ENCODE measurements around the gene HOTAIR. TPM values are rescaled to one million over a fixed set of nuclear protein-coding genes. Genes with fewer than 3 reads are reported as not detected.

Gene HOTAIR
- polyA plus RNA-seq, 2 donors: not detected

DNA sequence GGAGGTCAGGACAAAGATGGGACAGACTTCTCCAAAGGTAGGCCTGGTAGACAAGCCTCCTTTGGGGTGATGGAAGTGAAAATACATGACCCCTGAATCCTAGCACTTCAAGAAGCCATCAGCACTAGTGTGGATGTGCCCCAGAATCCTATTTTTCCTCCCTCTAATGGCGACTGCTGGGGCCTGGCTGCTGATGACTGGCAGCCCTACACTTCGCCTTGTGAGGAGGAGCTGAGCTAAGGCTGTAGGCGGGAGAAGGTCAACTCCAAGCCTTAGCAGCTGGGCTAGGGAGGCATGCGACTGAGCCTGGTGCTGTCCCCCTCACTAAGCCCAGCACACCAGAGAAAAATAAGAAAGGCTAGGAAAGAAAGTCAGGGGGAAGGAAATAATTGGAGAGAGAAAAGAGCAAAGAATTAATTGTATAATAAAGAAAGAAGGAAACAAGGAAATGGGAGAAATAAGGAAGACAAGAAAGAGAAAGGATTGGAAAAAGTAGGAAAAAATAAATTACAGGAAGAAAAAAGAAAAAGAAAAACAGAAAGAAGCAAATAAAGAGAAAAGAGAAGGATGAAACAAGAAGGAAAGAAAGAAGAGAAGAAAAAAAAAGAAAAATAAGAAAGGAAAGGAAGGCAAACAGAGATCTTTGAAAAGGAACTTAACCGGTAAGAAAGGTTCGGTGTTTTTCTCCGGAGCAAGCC, 5.5 kb upstream of the HOTAIR start:
- H3K27me3 ChIP-seq (ENCODE audit: control insufficient read depth in 1 of 2, insufficient read depth in 2 of 2, low read length in 2 of 2): peaks cover 7 to 41% of the 10 kb centered on the region in 2 donors
- no peaks in the 10 kb centered on the region for H3K36me3 ChIP-seq (ENCODE audit: control insufficient read depth in 2 of 2, insufficient read depth in 2 of 2, low read length in 1 of 2)
- WGBS, 2 donors: 28 to 48% methylated on average over 7 of the region's 7 CpGs
- H3K4me3 ChIP-seq (ENCODE audit: low read depth in 1 of 2, low read length in 2 of 2): no peak overlapping the region
- peaks cover 0 to 2% of the 10 kb centered on the region in 2 donors for H3K9me3 ChIP-seq (ENCODE audit: control insufficient read depth in 2 of 2, insufficient read depth in 1 of 2, low read depth in 1 of 2, low read length in 1 of 2)
- H3K27ac ChIP-seq (ENCODE audit: low read depth in 2 of 2, low read length in 1 of 2): no peak overlapping the region
- H3K4me1 ChIP-seq (ENCODE audit: control insufficient read depth in 2 of 2, insufficient read depth in 2 of 2, low read length in 1 of 2): peaks cover 0 to 2% of the 10 kb centered on the region in 2 donors

DNA sequence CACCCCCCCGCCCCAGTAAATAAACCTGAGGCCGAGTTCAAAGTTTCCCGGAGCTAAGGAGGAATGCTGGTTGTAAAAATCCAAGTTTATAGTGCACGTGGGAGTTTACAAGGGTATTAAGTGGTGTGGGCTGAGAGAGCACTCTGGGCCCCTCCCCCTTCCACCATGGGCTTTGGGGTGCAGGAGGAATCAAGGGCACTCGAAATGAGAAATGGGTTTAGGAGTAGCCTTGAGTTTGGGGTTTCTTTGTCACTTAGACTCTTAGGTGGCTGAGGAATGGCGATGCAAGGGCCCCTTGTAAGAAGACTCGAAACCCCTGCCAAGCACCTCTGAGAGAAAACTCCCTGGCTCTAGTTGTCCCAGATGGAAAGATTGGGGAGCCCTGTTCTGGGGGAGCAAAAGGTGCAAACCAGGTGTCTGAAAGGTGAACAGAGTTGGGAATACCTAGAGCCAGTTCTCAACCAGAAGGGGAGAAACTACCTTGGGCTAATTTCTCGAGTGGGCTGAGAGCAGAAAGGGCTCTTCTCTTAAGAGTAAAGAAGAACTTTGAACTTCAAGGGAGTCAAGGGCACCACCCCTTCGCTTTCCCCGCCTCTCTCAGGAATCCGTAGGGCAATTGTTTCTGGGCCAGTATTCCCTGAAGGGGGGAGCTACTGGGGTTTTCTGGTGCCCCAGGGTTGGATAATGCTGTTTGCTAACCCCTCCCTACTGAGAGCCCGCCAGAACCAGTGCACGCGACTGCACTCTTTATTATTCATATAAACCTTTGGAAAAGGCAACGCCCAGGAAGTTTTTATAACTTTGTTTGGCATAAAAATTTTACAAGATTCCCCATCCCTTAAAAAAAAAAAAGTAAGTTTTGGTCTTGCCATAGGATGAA, 4.0 kb upstream of the HOTAIR start:
- H3K27me3 ChIP-seq (ENCODE audit: control insufficient read depth in 1 of 2, insufficient read depth in 2 of 2, low read length in 2 of 2): peaks cover 7 to 44% of the 10 kb centered on the region in 2 donors
- WGBS, 2 donors: 7 to 9% methylated on average over 15 of the region's 15 CpGs
- H3K27ac ChIP-seq (ENCODE audit: low read depth in 2 of 2, low read length in 1 of 2): no peak overlapping the region

DNA sequence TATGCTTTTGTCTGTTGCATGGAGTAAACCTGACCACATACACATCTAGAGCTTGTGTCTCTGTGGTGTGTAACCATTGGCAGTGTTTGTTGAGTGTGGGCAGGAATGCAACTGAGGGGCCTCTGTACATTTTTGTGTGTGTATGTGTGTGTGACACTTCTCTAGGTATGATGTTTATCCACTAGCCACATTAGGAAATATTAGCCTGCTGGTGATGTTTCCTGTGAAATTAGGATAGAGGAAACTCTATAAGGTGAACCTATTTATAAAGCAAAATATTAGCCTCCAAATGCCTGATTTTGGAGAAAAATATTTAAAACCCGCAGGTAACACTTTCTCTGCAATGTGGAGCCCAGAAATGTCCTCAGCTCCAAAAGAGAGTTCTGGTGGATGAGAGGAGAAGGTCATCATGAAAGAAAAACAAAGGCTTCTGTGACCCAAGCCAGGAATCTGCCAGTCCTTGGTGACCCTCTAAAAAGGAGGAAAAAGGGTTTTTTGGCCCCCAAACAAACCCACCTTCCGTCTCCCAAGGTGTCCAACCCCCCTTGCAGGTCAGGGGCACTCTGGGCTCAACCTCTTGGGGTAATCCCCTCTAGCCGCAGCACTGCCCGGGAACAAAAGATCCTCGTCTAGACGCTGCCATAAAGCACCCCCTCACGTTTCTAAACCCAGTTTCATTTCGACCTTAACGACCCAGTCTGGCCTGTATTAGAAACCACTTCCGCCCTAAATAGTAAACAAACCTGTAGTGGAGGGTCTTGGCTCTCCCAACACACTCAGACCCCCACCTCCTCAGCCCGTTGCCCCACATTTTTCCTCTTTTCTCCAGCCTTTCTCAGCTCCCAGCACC, 3.1 kb upstream of the HOTAIR start:
- Histone ChIP-seq H3K4me3 (ENCODE audit: low read depth in 1 of 2, low read length in 2 of 2) (no peak overlapping the region), H3K36me3 (ENCODE audit: control insufficient read depth in 2 of 2, insufficient read depth in 2 of 2, low read length in 1 of 2) (no peaks in the 10 kb centered on the region), H3K27ac (ENCODE audit: low read depth in 2 of 2, low read length in 1 of 2) (no peak overlapping the region), H3K4me1 (ENCODE audit: control insufficient read depth in 2 of 2, insufficient read depth in 2 of 2, low read length in 1 of 2) (peaks cover 6 to 9% of the 10 kb centered on the region in 2 donors), H3K9me3 (ENCODE audit: control insufficient read depth in 2 of 2, insufficient read depth in 1 of 2, low read depth in 1 of 2, low read length in 1 of 2) (peaks cover 2 to 3% of the 10 kb centered on the region in 2 donors), H3K27me3 (ENCODE audit: control insufficient read depth in 1 of 2, insufficient read depth in 2 of 2, low read length in 2 of 2) (peaks cover 7 to 45% of the 10 kb centered on the region in 2 donors)
- WGBS, 2 donors: 5 to 13% methylated on average over 11 of the region's 11 CpGs

More for the DNA sequence above, 4.0 kb upstream of the HOTAIR start:
- H3K9me3 ChIP-seq (ENCODE audit: control insufficient read depth in 2 of 2, insufficient read depth in 1 of 2, low read depth in 1 of 2, low read length in 1 of 2): peaks cover 0 to 2% of the 10 kb centered on the region in 2 donors
- peaks cover under 1 to 6% of the 10 kb centered on the region in 2 donors for H3K4me1 ChIP-seq (ENCODE audit: control insufficient read depth in 2 of 2, insufficient read depth in 2 of 2, low read length in 1 of 2)
- H3K4me3 ChIP-seq (ENCODE audit: low read depth in 1 of 2, low read length in 2 of 2): no peak overlapping the region
- H3K36me3 ChIP-seq (ENCODE audit: control insufficient read depth in 2 of 2, insufficient read depth in 2 of 2, low read length in 1 of 2): no peaks in the 10 kb centered on the region

DNA sequence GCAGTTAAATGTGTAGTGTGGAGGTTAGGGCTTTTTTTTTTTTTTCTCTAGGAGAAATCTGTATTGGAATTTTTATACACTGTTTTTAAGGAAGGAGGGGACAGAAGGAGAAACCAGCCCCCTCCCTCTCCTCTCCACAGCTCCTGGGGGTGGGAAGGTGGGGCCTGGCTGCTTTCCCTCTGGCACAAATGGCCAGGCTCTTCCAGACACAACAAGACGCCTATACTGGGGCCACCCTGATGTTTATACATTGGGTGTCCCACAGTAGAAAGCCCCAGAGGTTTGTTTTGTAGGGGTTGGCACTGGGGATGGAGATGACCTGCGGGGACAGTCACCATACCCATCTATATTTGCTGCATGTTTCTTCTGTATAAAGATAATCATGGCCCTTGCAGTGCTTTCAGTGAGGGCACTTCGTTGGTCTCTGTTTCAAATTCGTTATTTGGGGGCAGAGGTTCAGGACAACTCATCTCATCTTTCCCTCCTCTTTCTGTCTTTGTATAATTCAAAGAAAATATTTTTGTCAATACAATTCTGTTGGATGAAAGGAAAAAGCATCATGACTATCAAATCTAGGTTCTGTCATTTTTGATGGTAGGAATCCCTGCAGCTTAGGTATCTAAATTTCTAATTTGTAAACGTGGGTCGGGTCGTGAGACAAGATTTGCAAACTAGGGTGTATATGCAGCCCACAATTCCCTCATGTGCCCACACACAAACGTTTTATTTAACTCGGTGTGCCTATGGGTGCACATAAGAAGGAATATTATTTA, 2.3 kb upstream of the HOTAIR start:
- Histone ChIP-seq H3K27ac (ENCODE audit: low read depth in 2 of 2, low read length in 1 of 2) (no peak overlapping the region), H3K4me1 (ENCODE audit: control insufficient read depth in 2 of 2, insufficient read depth in 2 of 2, low read length in 1 of 2) (peaks cover 6 to 9% of the 10 kb centered on the region in 2 donors)

DNA sequence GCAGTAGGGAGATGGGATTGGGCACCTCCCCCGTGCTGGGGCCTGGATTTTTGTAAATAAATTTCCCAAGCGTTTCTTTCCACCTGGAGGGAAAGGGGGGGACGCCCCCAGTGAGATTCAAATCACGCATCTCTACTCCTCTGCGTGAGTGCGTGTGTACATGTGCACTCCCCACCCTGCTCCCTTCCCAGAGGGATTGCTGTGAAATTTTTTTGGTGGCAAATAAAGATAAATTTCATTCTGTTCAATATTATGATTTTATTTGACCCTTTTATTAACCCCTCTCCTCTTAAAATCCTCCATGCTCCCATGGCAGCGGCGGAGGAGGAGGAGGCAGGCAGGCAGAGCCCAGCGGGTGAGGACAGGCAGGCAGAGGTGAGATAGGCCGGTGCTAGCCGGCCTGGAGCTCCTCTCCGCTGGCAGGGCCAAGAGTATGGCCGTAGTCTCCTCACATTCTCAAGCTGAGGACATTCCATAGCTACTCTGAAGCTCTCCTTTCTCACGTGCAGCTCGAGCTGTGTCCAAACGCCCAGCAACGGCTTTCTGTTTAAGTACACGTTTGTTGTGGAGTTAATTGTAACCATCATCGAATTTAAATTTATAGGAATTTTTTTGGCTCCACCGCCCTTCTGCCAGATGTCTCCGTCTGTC, 1.5 kb upstream of the HOTAIR start:
- no peak overlapping the region for H3K4me3 ChIP-seq (ENCODE audit: low read depth in 1 of 2, low read length in 2 of 2)
- peaks cover 10 to 39% of the 10 kb centered on the region in 2 donors for H3K27me3 ChIP-seq (ENCODE audit: control insufficient read depth in 1 of 2, insufficient read depth in 2 of 2, low read length in 2 of 2)
- peaks cover 0 to 3% of the 10 kb centered on the region in 2 donors for H3K9me3 ChIP-seq (ENCODE audit: control insufficient read depth in 2 of 2, insufficient read depth in 1 of 2, low read depth in 1 of 2, low read length in 1 of 2)
- H3K27ac ChIP-seq (ENCODE audit: low read depth in 2 of 2, low read length in 1 of 2): no peak overlapping the region
- H3K36me3 ChIP-seq (ENCODE audit: control insufficient read depth in 2 of 2, insufficient read depth in 2 of 2, low read length in 1 of 2): no peaks in the 10 kb centered on the region
- WGBS, 2 donors: 21 to 26% methylated on average over 21 of the region's 21 CpGs
- H3K4me1 ChIP-seq (ENCODE audit: control insufficient read depth in 2 of 2, insufficient read depth in 2 of 2, low read length in 1 of 2): peaks cover 6 to 9% of the 10 kb centered on the region in 2 donors

More for the DNA sequence above, 2.3 kb upstream of the HOTAIR start:
- H3K27me3 ChIP-seq (ENCODE audit: control insufficient read depth in 1 of 2, insufficient read depth in 2 of 2, low read length in 2 of 2): peaks cover 10 to 39% of the 10 kb centered on the region in 2 donors
- H3K4me3 ChIP-seq (ENCODE audit: low read depth in 1 of 2, low read length in 2 of 2): no peak overlapping the region
- WGBS, 2 donors: 13 to 19% methylated on average over 9 of the region's 9 CpGs
- peaks cover under 1 to 3% of the 10 kb centered on the region in 2 donors for H3K9me3 ChIP-seq (ENCODE audit: control insufficient read depth in 2 of 2, insufficient read depth in 1 of 2, low read depth in 1 of 2, low read length in 1 of 2)
- H3K36me3 ChIP-seq (ENCODE audit: control insufficient read depth in 2 of 2, insufficient read depth in 2 of 2, low read length in 1 of 2): no peaks in the 10 kb centered on the region

DNA sequence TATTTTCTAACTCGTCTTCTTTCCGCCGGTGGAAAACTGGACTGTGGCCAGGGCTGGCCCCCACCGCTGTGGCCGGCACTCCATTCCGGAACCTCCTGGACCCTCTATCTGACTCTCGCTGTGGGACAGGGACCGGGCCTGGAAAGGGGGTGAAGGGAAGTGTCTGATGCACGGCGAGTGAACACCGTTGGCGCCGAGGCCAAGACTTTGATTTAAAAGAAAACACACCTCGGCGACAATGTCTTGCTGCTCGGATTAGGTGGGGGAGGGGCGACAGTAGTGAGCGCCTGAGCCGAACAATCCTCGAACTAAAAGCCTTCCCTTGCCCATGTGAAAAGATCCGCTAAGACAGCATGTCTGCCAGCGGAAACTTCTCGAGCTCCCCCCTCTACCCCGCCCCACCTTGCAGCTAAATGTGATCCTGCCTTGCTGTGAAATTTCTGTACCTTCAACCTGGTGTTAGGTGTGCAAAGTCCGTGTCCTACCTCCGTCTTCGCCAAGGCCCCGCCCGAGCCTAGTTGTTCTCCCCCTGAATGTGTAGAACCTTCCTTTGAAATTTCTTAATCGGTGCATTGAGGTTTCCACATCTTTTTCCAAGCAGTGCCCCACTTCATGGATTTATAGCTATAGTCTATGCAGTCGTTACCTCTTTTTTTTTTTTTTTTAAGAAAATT, 862 bp upstream of the HOTAIR start:
- H3K36me3 ChIP-seq (ENCODE audit: control insufficient read depth in 2 of 2, insufficient read depth in 2 of 2, low read length in 1 of 2): no peaks in the 10 kb centered on the region
- peaks cover 10 to 40% of the 10 kb centered on the region in 2 donors for H3K27me3 ChIP-seq (ENCODE audit: control insufficient read depth in 1 of 2, insufficient read depth in 2 of 2, low read length in 2 of 2)
- 11 to 15% methylated on average over 31 of the region's 31 CpGs for WGBS, 2 donors
- peaks cover 0 to 3% of the 10 kb centered on the region in 2 donors for H3K9me3 ChIP-seq (ENCODE audit: control insufficient read depth in 2 of 2, insufficient read depth in 1 of 2, low read depth in 1 of 2, low read length in 1 of 2)
- H3K27ac ChIP-seq (ENCODE audit: low read depth in 2 of 2, low read length in 1 of 2): no peak overlapping the region
- peaks cover 6 to 9% of the 10 kb centered on the region in 2 donors for H3K4me1 ChIP-seq (ENCODE audit: control insufficient read depth in 2 of 2, insufficient read depth in 2 of 2, low read length in 1 of 2)
- peak overlapping the region in 1 of 2 donors; percentile 9 for H3K4me3 ChIP-seq (ENCODE audit: low read depth in 1 of 2, low read length in 2 of 2)

DNA sequence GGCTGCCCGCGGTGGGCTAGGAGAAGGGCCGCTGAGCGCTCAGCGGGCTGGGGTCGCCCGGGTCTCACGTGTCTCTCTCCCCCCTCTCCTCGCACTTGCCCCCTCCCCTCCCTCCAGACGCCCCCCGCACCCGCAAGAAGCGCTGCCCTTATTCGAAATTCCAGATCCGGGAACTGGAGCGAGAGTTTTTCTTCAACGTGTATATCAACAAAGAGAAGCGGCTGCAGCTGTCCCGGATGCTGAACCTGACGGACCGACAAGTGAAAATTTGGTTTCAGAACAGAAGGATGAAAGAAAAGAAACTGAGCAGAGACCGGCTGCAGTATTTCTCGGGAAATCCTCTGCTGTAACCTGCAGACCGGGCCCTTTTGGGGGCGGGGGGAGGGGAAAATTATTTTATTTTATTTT, 314 bp upstream of the HOTAIR start:
- peak overlapping the region in 1 of 2 donors; percentile 38 for H3K4me3 ChIP-seq (ENCODE audit: low read depth in 1 of 2, low read length in 2 of 2)
- no peaks in the 10 kb centered on the region for H3K36me3 ChIP-seq (ENCODE audit: control insufficient read depth in 2 of 2, insufficient read depth in 2 of 2, low read length in 1 of 2)
- peaks cover 0 to 3% of the 10 kb centered on the region in 2 donors for H3K9me3 ChIP-seq (ENCODE audit: control insufficient read depth in 2 of 2, insufficient read depth in 1 of 2, low read depth in 1 of 2, low read length in 1 of 2)
- peaks cover 6 to 9% of the 10 kb centered on the region in 2 donors for H3K4me1 ChIP-seq (ENCODE audit: control insufficient read depth in 2 of 2, insufficient read depth in 2 of 2, low read length in 1 of 2)
- no peak overlapping the region for H3K27ac ChIP-seq (ENCODE audit: low read depth in 2 of 2, low read length in 1 of 2)
- 2 to 3% methylated on average over 25 of the region's 25 CpGs for WGBS, 2 donors
- H3K27me3 ChIP-seq (ENCODE audit: control insufficient read depth in 1 of 2, insufficient read depth in 2 of 2, low read length in 2 of 2): peaks cover 10 to 37% of the 10 kb centered on the region in 2 donors

Data from esophagus (tissue), 2 donors.